ENCODE results near the gene DUSP1.

DUSP1 gene

GRCh38 chr5:172777881-172778814, 7.2 kb upstream of the DUSP1 start:
- DNase-seq (ENCODE audit: low read depth in 2 of 2) = no peak

GRCh38 chr5:172776235-172776594, 5.2 kb upstream of the DUSP1 start:
- DNase-seq (ENCODE audit: low read depth in 2 of 2) = no peak

- no peak for DNase-seq (ENCODE audit: low read depth in 2 of 2)
Observed at GRCh38 chr5:172775326-172776234, 4.6 kb upstream of the DUSP1 start.

GRCh38 chr5:172774561-172775315, 3.7 kb upstream of the DUSP1 start:
- DNase-seq (ENCODE audit: low read depth in 2 of 2) = no peak

GRCh38 chr5:172773481-172774469, 2.8 kb upstream of the DUSP1 start:
- DNase-seq (ENCODE audit: low read depth in 2 of 2) = no peak

- peak; percentile 67 to 78 for DNase-seq (ENCODE audit: low read depth in 2 of 2)
Observed at GRCh38 chr5:172772112-172772906, 1.3 kb upstream of the DUSP1 start.

GRCh38 chr5:172771439-172772111, 580 bp upstream of the DUSP1 start:
- no peak for DNase-seq (ENCODE audit: low read depth in 2 of 2)

- no peak for DNase-seq (ENCODE audit: low read depth in 2 of 2)
Observed at GRCh38 chr5:172770374-172770674, 671 bp downstream of the DUSP1 start.

- no peak for DNase-seq (ENCODE audit: low read depth in 2 of 2)
Observed at GRCh38 chr5:172769616-172770373, 1.2 kb downstream of the DUSP1 start.

GRCh38 chr5:172769342-172769615, 1.7 kb downstream of the DUSP1 start:
- no peak for DNase-seq (ENCODE audit: low read depth in 2 of 2)

- DNase-seq (ENCODE audit: low read depth in 2 of 2) = no peak
Observed at GRCh38 chr5:172768573-172769341, 2.2 kb downstream of the DUSP1 start.

- DNase-seq (ENCODE audit: low read depth in 2 of 2) = no peak
Observed at GRCh38 chr5:172768098-172768572, 2.9 kb downstream of the DUSP1 start.

GRCh38 chr5:172766287-172767108, 4.5 kb downstream of the DUSP1 start:
- DNase-seq (ENCODE audit: low read depth in 2 of 2) = no peak

GRCh38 chr5:172765766-172766286, 5.2 kb downstream of the DUSP1 start:
- DNase-seq (ENCODE audit: low read depth in 2 of 2) = no peak

GRCh38 chr5:172764861-172765765, 5.9 kb downstream of the DUSP1 start:
- DNase-seq (ENCODE audit: low read depth in 2 of 2) = peak; percentile 86 to 97

- DNase-seq (ENCODE audit: low read depth in 2 of 2) = no peak
Observed at GRCh38 chr5:172763120-172763464, 7.9 kb downstream of the DUSP1 start.
